ENCODE results near the gene DMWD.
A peak's percentile ranks its signal among the peaks of the same experiment; 100 is the strongest.

Gene DMWD

GRCh38 chr19:45791744-45792469, 738 bp downstream of the DMWD start:
- peak overlapping the region; percentile 84 for H3K9ac ChIP-seq (ENCODE audit: low read length)
- no peak for TF ChIP-seq CTCF (IDR thresholded peaks at IDR 0.05; ENCODE audit: insufficient read depth, low read length, poor library complexity, severe bottlenecking)
- no peak for TF ChIP-seq EZH2phosphoT487 (conservative IDR thresholded peaks at IDR 0.05; ENCODE audit: low read length)
- H3K27me3 ChIP-seq (ENCODE audit: low read length): no peaks in the 10 kb centered on the region
- no peak overlapping the region; the same call in 1 of the 2 replicates for H3K27ac ChIP-seq (ENCODE audit: low read depth, low read length)
- no peaks in the 10 kb centered on the region for H3K36me3 ChIP-seq (ENCODE audit: low read length)
- no peaks in the 10 kb centered on the region for H3F3A ChIP-seq (ENCODE audit: insufficient read depth)
- peaks cover 10% of the 10 kb centered on the region for H3K79me2 ChIP-seq (ENCODE audit: insufficient read depth, low read length)
- no peaks in the 10 kb centered on the region for H3K9me2 ChIP-seq (replicated peaks; ENCODE audit: insufficient read depth, low read length)
- H3K4me3 ChIP-seq (ENCODE audit: insufficient read depth, low read length, poor library complexity, severe bottlenecking): peak overlapping the region; percentile 97
- H3K4me2 ChIP-seq (ENCODE audit: low read depth, low read length, poor library complexity, severe bottlenecking): peak overlapping the region; percentile 94
- H4K20me1 ChIP-seq (ENCODE audit: low read depth, low read length): no peaks in the 10 kb centered on the region
- H3K9me3 ChIP-seq (ENCODE audit: insufficient read depth, low read length): no peaks in the 10 kb centered on the region
- H2AFZ ChIP-seq (ENCODE audit: low read depth, low read length, severe bottlenecking): peak overlapping the region; percentile 53

- H3K27me3 ChIP-seq (ENCODE audit: low read length): no peaks in the 10 kb centered on the region
- no peak overlapping the region for H3K27ac ChIP-seq (ENCODE audit: low read depth, low read length)
- no peak overlapping the region for H2AFZ ChIP-seq (ENCODE audit: low read depth, low read length, severe bottlenecking)
- H4K20me1 ChIP-seq (ENCODE audit: low read depth, low read length): no peaks in the 10 kb centered on the region
- H3K9ac ChIP-seq (ENCODE audit: low read length): no peak overlapping the region
- H3F3A ChIP-seq (ENCODE audit: insufficient read depth): no peaks in the 10 kb centered on the region
- H3K4me3 ChIP-seq (ENCODE audit: insufficient read depth, low read length, poor library complexity, severe bottlenecking): no peak overlapping the region
- H3K36me3 ChIP-seq (ENCODE audit: low read length): no peaks in the 10 kb centered on the region
- H3K4me2 ChIP-seq (ENCODE audit: low read depth, low read length, poor library complexity, severe bottlenecking): peak overlapping the region; percentile 94
- H3K79me2 ChIP-seq (ENCODE audit: insufficient read depth, low read length): peaks cover 10% of the 10 kb centered on the region
- no peaks in the 10 kb centered on the region for H3K9me2 ChIP-seq (replicated peaks; ENCODE audit: insufficient read depth, low read length)
- no peak for TF ChIP-seq EZH2phosphoT487 (conservative IDR thresholded peaks at IDR 0.05; ENCODE audit: low read length)
- TF ChIP-seq CTCF (IDR thresholded peaks at IDR 0.05; ENCODE audit: insufficient read depth, low read length, poor library complexity, severe bottlenecking): no peak
- no peaks in the 10 kb centered on the region for H3K9me3 ChIP-seq (ENCODE audit: insufficient read depth, low read length)
Measured at GRCh38 chr19:45790942-45791341, 1.7 kb downstream of the DMWD start.

GRCh38 chr19:45789035-45789786, 3.4 kb downstream of the DMWD start:
- TF ChIP-seq EZH2phosphoT487 (conservative IDR thresholded peaks at IDR 0.05; ENCODE audit: low read length) (no peak), CTCF (IDR thresholded peaks at IDR 0.05; ENCODE audit: insufficient read depth, low read length, poor library complexity, severe bottlenecking) (no peak)
- H3K9me3 ChIP-seq (ENCODE audit: insufficient read depth, low read length): no peaks in the 10 kb centered on the region
- no peak overlapping the region for H3K27ac ChIP-seq (ENCODE audit: low read depth, low read length)
- no peak overlapping the region for H3K4me3 ChIP-seq (ENCODE audit: insufficient read depth, low read length, poor library complexity, severe bottlenecking)
- peaks cover 10% of the 10 kb centered on the region for H3K79me2 ChIP-seq (ENCODE audit: insufficient read depth, low read length)
- H3F3A ChIP-seq (ENCODE audit: insufficient read depth): no peaks in the 10 kb centered on the region
- no peaks in the 10 kb centered on the region for H3K9me2 ChIP-seq (replicated peaks; ENCODE audit: insufficient read depth, low read length)
- H3K36me3 ChIP-seq (ENCODE audit: low read length): no peaks in the 10 kb centered on the region
- no peaks in the 10 kb centered on the region for H4K20me1 ChIP-seq (ENCODE audit: low read depth, low read length)
- H2AFZ ChIP-seq (ENCODE audit: low read depth, low read length, severe bottlenecking): no peak overlapping the region
- H3K27me3 ChIP-seq (ENCODE audit: low read length): no peaks in the 10 kb centered on the region
- H3K4me2 ChIP-seq (ENCODE audit: low read depth, low read length, poor library complexity, severe bottlenecking): no peak overlapping the region
- no peak overlapping the region for H3K9ac ChIP-seq (ENCODE audit: low read length)

Measured in SU-DHL-6 (cell line).